HG03558 (cell line): ENCODE measurements around the gene ZNF664.

ENCODE experiments used
- ATAC-seq: cut with Tn5 transposase; IDR thresholded peaks from one replicate; pipeline ENCODE4 v1.9.1; 2021; ENCODE audit warnings: moderate number of reproducible peaks; ENCODE audit not compliant: unreplicated experiment; ENCODE audit errors: extremely low read depth

ZNF664 gene

GRCh38 chr12:124046456-124046740 is 73.4 kb downstream of the ZNF664 start:
- no peak for ATAC-seq

GRCh38 chr12:124047045-124047566 is 74.1 kb downstream of the ZNF664 start:
- ATAC-seq = no peak

- no peak for ATAC-seq
These were observed 76.6 kb downstream of the ZNF664 start for GRCh38 chr12:124049451-124050094.

- no peak for ATAC-seq
These were observed 80.8 kb downstream of the ZNF664 start for GRCh38 chr12:124053851-124054250.

- ATAC-seq = no peak
These were observed 82.1 kb downstream of the ZNF664 start for GRCh38 chr12:124055066-124055465.

GRCh38 chr12:124057691-124058090 is 84.7 kb downstream of the ZNF664 start:
- no peak for ATAC-seq

- ATAC-seq = no peak
These were observed 86.7 kb downstream of the ZNF664 start for GRCh38 chr12:124059752-124060151.
